Measurements from ENCODE around the gene RTL3. TPM values are rescaled to one million over a fixed set of nuclear protein-coding genes. Genes with fewer than 3 reads are reported as not detected.

The RTL3 gene
- total RNA-seq, 1 experiment from 2014 or later: not detected

DNA sequence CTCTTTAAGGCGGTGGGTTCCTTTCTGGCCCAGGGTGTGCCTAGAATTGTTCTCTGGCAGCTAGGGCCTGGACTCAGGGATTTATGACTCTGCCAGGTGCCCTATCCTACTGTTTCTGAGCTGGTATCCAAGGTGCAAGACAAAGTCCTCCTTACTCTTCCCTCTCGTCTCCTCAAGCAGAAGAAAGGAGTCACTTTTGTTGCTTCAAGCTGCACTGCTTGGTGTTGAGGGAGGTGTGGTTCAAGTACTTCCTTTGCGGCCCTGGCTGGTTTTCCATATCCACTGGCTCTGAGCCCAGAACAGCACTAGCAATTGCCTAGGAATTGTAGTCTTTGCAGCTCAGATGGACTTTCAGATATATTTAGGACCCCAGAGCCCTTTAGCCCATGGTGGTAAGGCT is 39.3 kb downstream of the RTL3 start:
- no peak overlapping the region for H3K27ac Mint-ChIP-seq (ENCODE audit: unreplicated experiment)
- no peaks in the 10 kb centered on the region for H3K36me3 ChIP-seq (ENCODE audit: control insufficient read depth, insufficient read depth, low read length)
- ChIA-PET POLR2A (no interaction called here), CTCF (no interaction called here)
- no peak for TF ChIP-seq CTCF (IDR thresholded peaks at IDR 0.05; ENCODE audit: insufficient read depth in 1 of 2, low read depth in 1 of 2, low read length in 1 of 2, severe bottlenecking in 1 of 2, unreplicated experiment in 1 of 2)
- intact Hi-C loops (cut with micrococcal nuclease; ENCODE audit: unreplicated experiment): no loop called here
- no peak overlapping the region for H3K4me3 Mint-ChIP-seq (ENCODE audit: unreplicated experiment)
- no peaks in the 10 kb centered on the region for H3K4me1 ChIP-seq
- H3K9me3 Mint-ChIP-seq (ENCODE audit: unreplicated experiment): no peaks in the 10 kb centered on the region
- H3K4me1 Mint-ChIP-seq (ENCODE audit: low read depth, unreplicated experiment): no peaks in the 10 kb centered on the region
- BruUV-seq (replicated peaks): no TSS peak
- no peak overlapping the region for H3K4me3 ChIP-seq (ENCODE audit: low read depth, low read length)
- no peaks in the 10 kb centered on the region for H3K27me3 ChIP-seq (replicated peaks; ENCODE audit: control insufficient read depth, insufficient read depth, low read length)
- no peaks in the 10 kb centered on the region for H3K36me3 Mint-ChIP-seq (ENCODE audit: insufficient read depth, unreplicated experiment)
- H3K9me3 ChIP-seq: no peaks in the 10 kb centered on the region
- no peaks in the 10 kb centered on the region for H3K27me3 Mint-ChIP-seq (ENCODE audit: insufficient read depth, unreplicated experiment)
- DNase-seq: no peak

DNA sequence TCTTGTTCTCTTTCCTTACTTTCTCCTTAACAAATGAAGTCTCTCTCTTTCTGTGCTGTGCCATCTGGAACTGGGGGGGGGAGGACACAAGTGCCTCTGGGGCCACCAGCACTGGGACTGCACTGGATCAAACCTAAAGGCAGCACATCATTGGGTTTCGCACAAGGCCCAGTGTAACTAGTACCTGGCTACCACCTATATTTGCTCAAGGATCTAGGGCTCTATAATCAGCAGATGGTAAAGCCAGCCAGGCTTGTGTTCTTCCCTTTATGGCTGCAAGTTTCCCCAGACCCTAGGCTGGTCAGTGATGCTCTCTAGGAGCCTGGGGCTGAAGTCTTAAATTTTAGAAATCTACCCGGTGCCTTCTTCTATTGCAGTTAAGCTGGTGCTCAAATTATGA is 40.1 kb downstream of the RTL3 start:
- Mint-ChIP-seq H3K4me3 (ENCODE audit: unreplicated experiment) (no peak overlapping the region), H3K4me1 (ENCODE audit: low read depth, unreplicated experiment) (no peaks in the 10 kb centered on the region), H3K36me3 (ENCODE audit: insufficient read depth, unreplicated experiment) (no peaks in the 10 kb centered on the region), H3K27me3 (ENCODE audit: insufficient read depth, unreplicated experiment) (no peaks in the 10 kb centered on the region), H3K27ac (ENCODE audit: unreplicated experiment) (no peak overlapping the region), H3K9me3 (ENCODE audit: unreplicated experiment) (no peaks in the 10 kb centered on the region)
- Histone ChIP-seq H3K27me3 (replicated peaks; ENCODE audit: control insufficient read depth, insufficient read depth, low read length) (no peaks in the 10 kb centered on the region), H3K4me1 (no peaks in the 10 kb centered on the region), H3K9me3 (no peaks in the 10 kb centered on the region), H3K4me3 (ENCODE audit: low read depth, low read length) (no peak overlapping the region), H3K36me3 (ENCODE audit: control insufficient read depth, insufficient read depth, low read length) (no peaks in the 10 kb centered on the region)
- BruUV-seq (replicated peaks): no TSS peak
- no peak for DNase-seq
- TF ChIP-seq CTCF (IDR thresholded peaks at IDR 0.05; ENCODE audit: insufficient read depth in 1 of 2, low read depth in 1 of 2, low read length in 1 of 2, severe bottlenecking in 1 of 2, unreplicated experiment in 1 of 2): no peak
- ChIA-PET CTCF (no interaction called here), POLR2A (no interaction called here)
- intact Hi-C loops (cut with micrococcal nuclease; ENCODE audit: unreplicated experiment): no loop called here

GRCh38 chrX:78614264-78614663 is 44.9 kb downstream of the RTL3 start:
- Histone ChIP-seq H3K36me3 (ENCODE audit: control insufficient read depth, insufficient read depth, low read length) (no peaks in the 10 kb centered on the region), H3K27me3 (replicated peaks; ENCODE audit: control insufficient read depth, insufficient read depth, low read length) (no peaks in the 10 kb centered on the region), H3K9me3 (no peaks in the 10 kb centered on the region), H3K4me3 (ENCODE audit: low read depth, low read length) (no peak overlapping the region), H3K4me1 (no peaks in the 10 kb centered on the region)
- POLR2A ChIA-PET: no interaction called here
- no TSS peak for BruUV-seq (replicated peaks)
- Mint-ChIP-seq H3K27ac (ENCODE audit: unreplicated experiment) (no peak overlapping the region), H3K36me3 (ENCODE audit: insufficient read depth, unreplicated experiment) (no peaks in the 10 kb centered on the region), H3K4me3 (ENCODE audit: unreplicated experiment) (no peak overlapping the region), H3K27me3 (ENCODE audit: insufficient read depth, unreplicated experiment) (no peaks in the 10 kb centered on the region), H3K4me1 (ENCODE audit: low read depth, unreplicated experiment) (no peaks in the 10 kb centered on the region), H3K9me3 (ENCODE audit: unreplicated experiment) (no peaks in the 10 kb centered on the region)
- CTCF ChIA-PET: no interaction called here
- TF ChIP-seq CTCF (IDR thresholded peaks at IDR 0.05; ENCODE audit: insufficient read depth in 1 of 2, low read depth in 1 of 2, low read length in 1 of 2, severe bottlenecking in 1 of 2, unreplicated experiment in 1 of 2): no peak
- DNase-seq: no peak
- intact Hi-C loops (cut with micrococcal nuclease; ENCODE audit: unreplicated experiment): no loop called here

Other genes with a start within 250 kb of the RTL3 start
- gene LPAR4, start 88.4 kb upstream of the RTL3 start, total RNA-seq (2022): not detected in 2 replicates

All from Caco-2 (cell line).